GM19452 (cell line): ENCODE data around the gene ALG10B.

Experiments used
- ATAC-seq: cut with Tn5 transposase; IDR thresholded peaks from one replicate; pipeline ENCODE4 v1.9.1; 2021; ENCODE audit not compliant: unreplicated experiment

ALG10B gene

GRCh38 chr12:38374751-38375150 is 58.2 kb downstream of the ALG10B start:
- no peak for ATAC-seq
